GM23338 (cell line): ENCODE data around the gene AMOTL1. TPM values are rescaled to one million over a fixed set of nuclear protein-coding genes. Genes with fewer than 3 reads are reported as not detected.

Source experiments
- ATAC-seq: fragments of 200-7000 bp; cut with Tn5 transposase; 3 replicates; pipeline ENCODE4 v1.9.1; 2020
- DNase-seq: peaks from one replicate; pipeline ENCODE4 v3.0.0-alpha.2; 2015; ENCODE audit warnings: low spot score
- H2AFZ ChIP-seq: fragments of 200-600 bp; sonication (generic); 2 replicates; pipeline ENCODE4 v1.8.0; 2016; ENCODE audit warnings: antibody characterized with exemption, mild to moderate bottlenecking, moderate library complexity
- H3F3A ChIP-seq: fragments of 200-600 bp; sonication (generic); replicated peaks from 2 replicates; pipeline ENCODE4 v1.8.0; 2017; ENCODE audit warnings: antibody characterized with exemption, mixed run types, low read depth
- H3K27ac ChIP-seq: fragments of 200-600 bp; sonication (generic); 2 replicates; pipeline ENCODE4 v1.6.1; 2016; ENCODE audit warnings: low read depth
- H3K27me3 ChIP-seq: fragments of 200-600 bp; sonication (generic); 2 replicates; pipeline ENCODE4 v1.8.0; 2016; ENCODE audit warnings: mild to moderate bottlenecking, mixed run types, moderate library complexity; ENCODE audit not compliant: insufficient read depth
- H3K36me3 ChIP-seq: fragments of 200-600 bp; sonication (generic); 2 replicates; pipeline ENCODE4 v1.8.0; 2016; ENCODE audit warnings: mild to moderate bottlenecking; ENCODE audit not compliant: insufficient read depth
- H3K4me1 ChIP-seq: fragments of 200-600 bp; sonication (generic); 2 replicates; pipeline ENCODE4 v1.8.0; 2016; ENCODE audit warnings: mild to moderate bottlenecking, moderate library complexity; ENCODE audit not compliant: insufficient read depth
- H3K4me2 ChIP-seq: fragments of 200-600 bp; sonication (generic); 2 replicates; pipeline ENCODE4 v1.7.1; 2017; ENCODE audit warnings: mixed run types
- H3K4me3 ChIP-seq: fragments of 200-600 bp; sonication (generic); 2 replicates; pipeline ENCODE4 v1.6.1; 2016; ENCODE audit warnings: mixed run types
- H3K79me2 ChIP-seq: fragments of 200-600 bp; sonication (generic); replicated peaks from 2 replicates; pipeline ENCODE4 v1.8.0; 2017; ENCODE audit warnings: mild to moderate bottlenecking; ENCODE audit not compliant: insufficient read depth
- H3K9me2 ChIP-seq: fragments of 200-600 bp; sonication (generic); 2 replicates; pipeline ENCODE4 v1.8.0; 2017; ENCODE audit not compliant: insufficient read depth
- H4K20me1 ChIP-seq: fragments of 200-600 bp; sonication (generic); replicated peaks from 2 replicates; pipeline ENCODE4 v1.8.0; 2017; ENCODE audit warnings: mild to moderate bottlenecking; ENCODE audit not compliant: insufficient read depth
- H3K27ac Mint-ChIP-seq: 2 replicates; pipeline ENCODE4 v1.8.0; 2020; ENCODE audit warnings: inconsistent platforms, mild to moderate bottlenecking, moderate library complexity, mixed read lengths
- H3K27me3 Mint-ChIP-seq: 3 replicates; pipeline ENCODE4 v1.8.0; 2022; ENCODE audit warnings: low read depth, mild to moderate bottlenecking, moderate library complexity, mixed read lengths, inconsistent platforms; ENCODE audit not compliant: insufficient read depth, poor library complexity
- H3K36me3 Mint-ChIP-seq: 3 replicates; pipeline ENCODE4 v1.8.0; 2021; ENCODE audit warnings: low read depth, mild to moderate bottlenecking, inconsistent platforms, moderate library complexity, mixed read lengths
- H3K4me1 Mint-ChIP-seq: 3 replicates; pipeline ENCODE4 v1.8.0; 2020; ENCODE audit warnings: mild to moderate bottlenecking, inconsistent platforms, mixed read lengths
- H3K4me3 Mint-ChIP-seq: 3 replicates; pipeline ENCODE4 v1.8.0; 2021; ENCODE audit warnings: moderate library complexity, mild to moderate bottlenecking, inconsistent platforms, mixed read lengths
- H3K9me3 Mint-ChIP-seq: 3 replicates; pipeline ENCODE4 v1.8.0; 2020; ENCODE audit warnings: moderate library complexity, mild to moderate bottlenecking, inconsistent platforms, mixed read lengths
- CREB1 ChIP-seq: fragments of 250-450 bp; sonication (Bioruptor Pico); IDR thresholded peaks from 2 replicates; pipeline ENCODE4 v1.5.0; 2020; ENCODE audit warnings: low read depth, mild to moderate bottlenecking, moderate library complexity
- EZH2phosphoT487 ChIP-seq: fragments of 200-600 bp; sonication (generic); IDR thresholded peaks from one replicate; pipeline ENCODE4 v1.8.1; 2018; ENCODE audit warnings: antibody characterized with exemption; ENCODE audit not compliant: unreplicated experiment
- NANOG ChIP-seq: IDR thresholded peaks from 2 replicates; pipeline ENCODE4 v1.6.1; 2016; ENCODE audit warnings: antibody characterized with exemption, borderline replicate concordance
- POLR2AphosphoS5 ChIP-seq: IDR thresholded peaks from 2 replicates; pipeline ENCODE4 v1.6.1; 2016; ENCODE audit warnings: antibody characterized with exemption, low read depth
- ZNF331 ChIP-seq: fragments of 250-450 bp; sonication (Bioruptor Pico); IDR thresholded peaks from 2 replicates; pipeline ENCODE4 v1.5.0; 2020; ENCODE audit warnings: low read depth, mild to moderate bottlenecking, moderate library complexity
- ZNF462 ChIP-seq: fragments of 250-450 bp; sonication (Bioruptor Pico); IDR thresholded peaks from 2 replicates; pipeline ENCODE4 v1.5.0; 2020; ENCODE audit warnings: mild to moderate bottlenecking, moderate library complexity
- polyA plus RNA-seq: library from polyadenylated mRNA; unstranded; fragments of >200 nt; fragmentation: Nextera tagmentation; extraction: Ambion mirVana; gene quantifications from 2 replicates; pipeline ENCODE4 v1.2.1, GENCODE V29; 2016
- total RNA-seq: library from RNA; depleted of rRNA; stranded (reverse); fragments of >200 nt; shearing (Covaris generic); gene quantifications from 2 replicates; pipeline ENCODE4 v1.2.3, GENCODE V29; 2014
- TF ChIP-seq, protein P1 (sequence below), 2 experiments: fragments of 200-600 bp in 1 of 2; sonication (generic) in 1 of 2; conservative IDR thresholded peaks; 2 replicates each; pipeline versions ENCODE4 v1.5.1 to v1.6.1; 2016 to 2017; ENCODE audit warnings: antibody characterized with exemption in 2 of 2, low read depth in 2 of 2, mild to moderate bottlenecking in 2 of 2, moderate library complexity in 1 of 2

Gene AMOTL1
- total and polyA plus RNA-seq, 2 experiments from 2014 or later: 4.3 to 18.7 TPM

- TF ChIP-seq POLR2AphosphoS5 (no peak), ZNF462 (CRISPR knock-in tag) (no peak), EZH2phosphoT487 (no peak), CREB1 (CRISPR knock-in tag) (no peak), ZNF331 (CRISPR knock-in tag) (no peak), NANOG (no peak)
Measured at GRCh38 chr11:94730153-94730552, 38.0 kb upstream of the AMOTL1 start (continued).

- peaks cover 56% of the 10 kb centered on the region for H3K4me1 Mint-ChIP-seq
- H3K4me1 ChIP-seq: peaks cover 55% of the 10 kb centered on the region
- H3K4me2 ChIP-seq: 0 out of 2 replicates have a peak overlapping the region, but pooled peaks have one; percentile 23
- peak overlapping the region; percentile 48 for H2AFZ ChIP-seq
- no peaks in the 10 kb centered on the region for H3K36me3 Mint-ChIP-seq
- ATAC-seq (no peak), DNase-seq (no peak)
- no peak overlapping the region for H3K4me3 Mint-ChIP-seq
- H3K27ac Mint-ChIP-seq: no peak overlapping the region
- H3K79me2 ChIP-seq: no peaks in the 10 kb centered on the region
- no peaks in the 10 kb centered on the region for H4K20me1 ChIP-seq
- H3K9me3 Mint-ChIP-seq: no peaks in the 10 kb centered on the region
- H3K9me2 ChIP-seq: no peaks in the 10 kb centered on the region
- peaks cover 13% of the 10 kb centered on the region; the same call in 1 of the 2 replicates for H3F3A ChIP-seq
- TF ChIP-seq POLR2AphosphoS5 (no peak), EZH2phosphoT487 (no peak), ZNF331 (CRISPR knock-in tag) (no peak)
- TF ChIP-seq, protein P1, sequence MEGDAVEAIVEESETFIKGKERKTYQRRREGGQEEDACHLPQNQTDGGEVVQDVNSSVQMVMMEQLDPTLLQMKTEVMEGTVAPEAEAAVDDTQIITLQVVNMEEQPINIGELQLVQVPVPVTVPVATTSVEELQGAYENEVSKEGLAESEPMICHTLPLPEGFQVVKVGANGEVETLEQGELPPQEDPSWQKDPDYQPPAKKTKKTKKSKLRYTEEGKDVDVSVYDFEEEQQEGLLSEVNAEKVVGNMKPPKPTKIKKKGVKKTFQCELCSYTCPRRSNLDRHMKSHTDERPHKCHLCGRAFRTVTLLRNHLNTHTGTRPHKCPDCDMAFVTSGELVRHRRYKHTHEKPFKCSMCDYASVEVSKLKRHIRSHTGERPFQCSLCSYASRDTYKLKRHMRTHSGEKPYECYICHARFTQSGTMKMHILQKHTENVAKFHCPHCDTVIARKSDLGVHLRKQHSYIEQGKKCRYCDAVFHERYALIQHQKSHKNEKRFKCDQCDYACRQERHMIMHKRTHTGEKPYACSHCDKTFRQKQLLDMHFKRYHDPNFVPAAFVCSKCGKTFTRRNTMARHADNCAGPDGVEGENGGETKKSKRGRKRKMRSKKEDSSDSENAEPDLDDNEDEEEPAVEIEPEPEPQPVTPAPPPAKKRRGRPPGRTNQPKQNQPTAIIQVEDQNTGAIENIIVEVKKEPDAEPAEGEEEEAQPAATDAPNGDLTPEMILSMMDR (conservative IDR thresholded peaks at IDR 0.05; ENCODE audit: low read depth in 2 of 2): no peak
- H3K27me3 ChIP-seq: no peaks in the 10 kb centered on the region
- no peaks in the 10 kb centered on the region for H3K36me3 ChIP-seq
- H3K27me3 Mint-ChIP-seq: peaks cover 7% of the 10 kb centered on the region
- H3K27ac ChIP-seq: no peak overlapping the region
- H3K4me3 ChIP-seq: no peak overlapping the region
Measured at GRCh38 chr11:94731880-94732601, 36.1 kb upstream of the AMOTL1 start.
